Peyer's patch (tissue), 4 donors: ENCODE measurements around the gene CRACDL. TPM values are rescaled to one million over a fixed set of nuclear protein-coding genes. Genes with fewer than 3 reads are reported as not detected.
"Not testable (repeated sequence)": the region's sequence is repeated elsewhere in the genome, so short reads cannot be mapped to it uniquely, and the experiment has no call there.

ENCODE experiments used
- DNase-seq, 3 donors: peaks; one replicate each; pipeline ENCODE4 v3.0.0-alpha.2; 2017 to 2019
- H3K27ac ChIP-seq, 4 donors: fragments of 200-600 bp; sonication (generic); one replicate each; pipeline ENCODE4 v1.5.1; 2016 to 2019
- H3K27me3 ChIP-seq, 2 donors: fragments of 200-600 bp; sonication (generic); one replicate each; pipeline ENCODE4 v1.5.1; 2019
- H3K36me3 ChIP-seq, 3 donors: fragments of 200-600 bp; sonication (generic); one replicate each; pipeline ENCODE4 v1.5.1; 2016 to 2019
- H3K4me1 ChIP-seq, 4 donors: fragments of 200-600 bp; sonication (generic); one replicate each; pipeline ENCODE4 v1.5.1; 2016 to 2019
- H3K4me3 ChIP-seq, 4 donors: fragments of 200-600 bp; sonication (generic); 1 replicate in 3 of 4; 2 replicates in 1 of 4; pipeline ENCODE4 v1.5.1; 2016 to 2019; ENCODE audit warnings: mild to moderate bottlenecking in 1 of 4
- H3K9me3 ChIP-seq, 4 donors: fragments of 200-600 bp; sonication (generic); one replicate each; pipeline ENCODE4 v1.5.1; 2016 to 2019; ENCODE audit warnings: mild to moderate bottlenecking in 1 of 4
- CTCF ChIP-seq, 6 experiments: fragments of 450-650 bp in 4 of 6; fragments of 200-600 bp in 2 of 6; sonication (generic) in 1 of 6; IDR thresholded peaks; one replicate each; pipeline ENCODE4 v1.5.1; 2017 to 2019; ENCODE audit warnings: antibody characterized with exemption in 6 of 6, mild to moderate bottlenecking in 3 of 6, moderate library complexity in 1 of 6
- POLR2A ChIP-seq, 2 donors: fragments of 450-650 bp; IDR thresholded peaks; one replicate each; pipeline ENCODE4 v1.5.1; 2017; ENCODE audit warnings: antibody characterized with exemption in 2 of 2, mild to moderate bottlenecking in 2 of 2, moderate library complexity in 2 of 2
- total RNA-seq, 4 donors: library from RNA; depleted of rRNA; stranded (reverse); fragments of >200 nt; gene quantifications; one replicate each; pipeline ENCODE4 v1.1.0, GENCODE V29; 2016

Gene CRACDL
- total RNA-seq, 4 donors from 2014 or later: 3.3 to 36.5 (median 10.2) TPM

- Histone ChIP-seq H3K27me3 (no peaks in the 10 kb centered on the region), H3K4me3 (peak overlapping the region in 3 of 4 donors; percentile 6 to 24 (median 7)), H3K36me3 (no peaks in the 10 kb centered on the region), H3K4me1 (peaks cover 0 to 16% (median 13%) of the 10 kb centered on the region in 4 donors), H3K9me3 (no peaks in the 10 kb centered on the region), H3K27ac (peak overlapping the region; percentile 60 to 75 (median 66))
- peak; percentile 60 to 91 (median 83) for DNase-seq
- TF ChIP-seq POLR2A (IDR thresholded peaks at IDR 0.05): no peak
- TF ChIP-seq CTCF (IDR thresholded peaks at IDR 0.05): peak in 2 of 6 experiments; percentile 5 to 15
These were observed 178.1 kb downstream of the CRACDL start for GRCh38 chr2:98757904-98758421.

- no peak for TF ChIP-seq CTCF (IDR thresholded peaks at IDR 0.05)
- TF ChIP-seq POLR2A (IDR thresholded peaks at IDR 0.05): no peak
- no peak for DNase-seq
These were observed 182.2 kb downstream of the CRACDL start for GRCh38 chr2:98753801-98754200.

GRCh38 chr2:98752711-98753110, 183.3 kb downstream of the CRACDL start:
- H3K4me3 ChIP-seq, H3K27ac ChIP-seq, H3K36me3 ChIP-seq, H3K27me3 ChIP-seq, DNase-seq, H3K9me3 ChIP-seq: not testable (repeated sequence)
- peaks cover 0 to 14% (median 4%) of the 10 kb centered on the region in 4 donors for H3K4me1 ChIP-seq

More at GRCh38 chr2:98753801-98754200, 182.2 kb downstream of the CRACDL start:
- Histone ChIP-seq H3K9me3 (no peaks in the 10 kb centered on the region), H3K27ac (no peak overlapping the region), H3K4me1 (peaks cover 0 to 14% (median 6%) of the 10 kb centered on the region in 4 donors), H3K4me3 (no peak overlapping the region), H3K27me3 (no peaks in the 10 kb centered on the region), H3K36me3 (no peaks in the 10 kb centered on the region)

- no peak for DNase-seq
- Histone ChIP-seq H3K4me3 (no peak overlapping the region), H3K9me3 (no peaks in the 10 kb centered on the region), H3K27me3 (no peaks in the 10 kb centered on the region), H3K4me1 (peaks cover 0 to 12% (median 0%) of the 10 kb centered on the region in 4 donors), H3K36me3 (no peaks in the 10 kb centered on the region), H3K27ac (peak overlapping the region in 1 of 4 donors; percentile 17)
- TF ChIP-seq POLR2A (IDR thresholded peaks at IDR 0.05) (no peak), CTCF (IDR thresholded peaks at IDR 0.05) (no peak)
These were observed 184.3 kb downstream of the CRACDL start for GRCh38 chr2:98751748-98752147.

- Histone ChIP-seq H3K4me1 (peaks cover 0 to 12% (median 0%) of the 10 kb centered on the region in 4 donors), H3K9me3 (no peaks in the 10 kb centered on the region), H3K36me3 (no peaks in the 10 kb centered on the region), H3K27ac (no peak overlapping the region), H3K27me3 (no peaks in the 10 kb centered on the region), H3K4me3 (no peak overlapping the region)
- TF ChIP-seq CTCF (IDR thresholded peaks at IDR 0.05) (no peak), POLR2A (IDR thresholded peaks at IDR 0.05) (no peak)
- DNase-seq: no peak
These were observed 185.3 kb downstream of the CRACDL start for GRCh38 chr2:98750593-98751282.

- Histone ChIP-seq H3K27ac (no peak overlapping the region), H3K9me3 (no peaks in the 10 kb centered on the region), H3K4me3 (no peak overlapping the region), H3K4me1 (peaks cover 0 to 12% (median 5%) of the 10 kb centered on the region in 4 donors), H3K36me3 (no peaks in the 10 kb centered on the region), H3K27me3 (no peaks in the 10 kb centered on the region)
- TF ChIP-seq POLR2A (IDR thresholded peaks at IDR 0.05) (no peak), CTCF (IDR thresholded peaks at IDR 0.05) (no peak)
- no peak for DNase-seq
These were observed 187.0 kb downstream of the CRACDL start for GRCh38 chr2:98749066-98749450.
